ENCODE results near the gene ITIH4. TPM values are rescaled to one million over a fixed set of nuclear protein-coding genes. Genes with fewer than 3 reads are reported as not detected.

The ITIH4 gene
- total RNA-seq, 2 experiments from 2014 or later, result 18.0 to 24.9 TPM

DNA sequence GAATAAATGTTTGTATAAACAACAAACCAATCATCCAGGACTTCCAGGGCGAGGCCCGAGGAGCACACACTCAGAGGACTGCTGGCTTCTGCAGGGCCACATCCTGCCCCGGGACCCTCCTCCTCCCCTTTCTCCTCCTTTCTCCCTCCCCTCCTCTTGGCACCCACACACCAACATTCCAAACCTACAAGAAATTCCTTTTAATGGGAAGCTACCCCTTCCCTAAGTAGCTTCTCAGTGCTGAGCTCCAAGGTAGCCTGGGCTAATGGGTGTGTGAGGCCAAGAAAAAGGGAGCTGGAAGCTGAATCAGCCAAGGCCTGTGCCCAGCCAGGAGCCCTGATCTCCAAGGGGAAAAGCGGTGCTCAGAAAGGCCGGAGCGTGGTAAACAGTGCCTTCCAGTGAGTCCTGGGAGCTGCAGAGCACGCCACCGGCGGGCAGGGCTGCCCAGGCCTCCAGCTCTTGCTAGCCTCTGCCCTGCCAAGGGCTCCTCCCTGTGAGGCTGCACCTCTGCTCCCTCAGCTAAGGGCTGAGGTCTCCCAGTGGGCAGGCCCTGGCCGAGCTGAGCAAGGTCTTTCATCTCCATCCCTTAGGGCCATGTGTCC, 32.0 kb downstream of the ITIH4 start:
- DNase-seq (no peak), ATAC-seq (no peak)
- Mint-ChIP-seq H3K4me1 (no peaks in the 10 kb centered on the region), H3K27me3 (no peaks in the 10 kb centered on the region), H3K9me3 (ENCODE audit: low read depth) (no peaks in the 10 kb centered on the region), H3K36me3 (no peaks in the 10 kb centered on the region), H3K27ac (no peak overlapping the region), H3K4me3 (no peak overlapping the region)
- CTCF ChIA-PET, result interaction anchor here (0.7 to 1.6 kb wide), 4 partner anchors 11 to 106 kb away, joined by 3 to 8 read pairs (median 5); no protein-coding TSS in a partner anchor

DNA sequence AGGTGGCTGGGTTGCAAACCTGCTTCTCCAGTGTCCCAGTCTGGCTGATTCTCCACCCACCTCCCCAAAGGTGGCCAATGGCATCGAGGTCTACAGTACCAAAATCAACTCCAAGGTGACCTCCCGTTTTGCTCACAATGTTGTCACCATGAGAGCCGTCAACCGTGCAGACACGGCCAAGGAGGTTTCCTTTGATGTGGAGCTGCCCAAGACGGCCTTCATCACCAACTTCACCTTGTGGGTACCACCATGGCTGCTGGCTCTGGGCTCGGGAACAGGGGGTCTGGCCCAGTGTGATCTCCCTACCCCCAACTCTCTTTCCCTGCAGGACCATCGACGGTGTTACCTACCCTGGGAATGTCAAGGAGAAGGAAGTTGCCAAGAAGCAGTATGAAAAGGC, 34.1 kb downstream of the ITIH4 start:
- Mint-ChIP-seq H3K4me3 (no peak overlapping the region), H3K36me3 (no peaks in the 10 kb centered on the region), H3K4me1 (no peaks in the 10 kb centered on the region), H3K27me3 (no peaks in the 10 kb centered on the region), H3K27ac (no peak overlapping the region), H3K9me3 (ENCODE audit: low read depth) (no peaks in the 10 kb centered on the region)
- CTCF ChIA-PET, result no interaction called here
- ATAC-seq, result no peak
- DNase-seq, result no peak

DNA sequence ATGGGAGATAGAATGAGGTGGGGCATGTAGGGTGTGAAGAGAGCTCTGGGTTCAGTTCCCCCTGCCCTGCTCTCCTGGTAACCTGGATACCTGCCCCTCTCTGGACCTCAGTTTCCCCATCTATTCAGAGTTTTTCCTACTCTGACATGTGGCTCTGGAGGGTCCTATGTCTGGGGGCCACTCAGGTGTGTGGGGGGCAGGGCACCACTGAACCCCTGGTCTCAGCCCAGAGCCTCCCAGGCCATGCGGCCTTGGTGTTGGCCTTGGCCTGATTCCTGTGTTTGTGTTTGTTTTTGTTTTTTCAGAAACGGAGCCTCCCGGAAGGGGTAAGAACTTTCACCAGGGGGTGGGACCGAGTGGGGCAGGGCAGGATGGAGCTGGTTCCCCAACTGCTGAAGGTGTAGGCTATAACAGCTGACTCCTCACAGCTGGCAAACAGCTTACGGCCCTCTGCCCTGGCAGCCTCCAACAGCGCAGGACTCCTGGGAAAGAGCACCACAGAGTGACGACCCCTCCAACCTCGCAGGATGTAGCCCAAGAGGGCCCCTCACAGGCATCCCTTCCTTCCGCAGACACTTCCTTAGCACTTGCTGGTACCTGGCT, 35.1 kb downstream of the ITIH4 start:
- Mint-ChIP-seq H3K36me3 (no peaks in the 10 kb centered on the region), H3K4me1 (no peaks in the 10 kb centered on the region), H3K4me3 (no peak overlapping the region), H3K27ac (no peak overlapping the region), H3K9me3 (ENCODE audit: low read depth) (no peaks in the 10 kb centered on the region), H3K27me3 (no peaks in the 10 kb centered on the region)
- DNase-seq (no peak), ATAC-seq (no peak)
- CTCF ChIA-PET, result no interaction called here

DNA sequence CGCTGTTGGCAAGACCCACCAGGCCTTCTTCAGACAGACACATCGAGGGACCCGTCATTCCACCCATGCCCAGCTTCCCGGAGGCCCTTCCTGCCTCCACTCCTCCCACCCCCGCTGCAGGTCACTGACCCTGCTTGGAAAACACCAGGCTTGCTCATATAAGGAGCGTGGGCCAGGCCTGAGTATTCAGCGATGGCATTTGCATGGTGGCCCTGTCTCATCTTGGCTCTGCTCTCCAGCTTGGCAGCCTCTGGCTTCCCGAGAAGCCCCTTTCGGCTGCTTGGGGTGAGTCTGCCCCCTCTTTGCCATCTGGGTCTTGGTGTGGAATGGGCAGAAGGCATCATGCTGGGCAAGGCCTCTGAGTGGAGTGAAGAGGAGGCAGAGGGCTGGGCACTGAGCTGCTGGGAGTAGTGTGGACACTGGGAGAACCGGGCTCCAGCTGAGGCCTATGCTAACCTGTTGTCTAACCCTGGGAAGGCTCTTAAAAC, 35.8 kb downstream of the ITIH4 start, which contains the start of gene ITIH3:
Gene ITIH3, plus strand, starts transcription at position 185 of the 488 bp plus-strand sequence. Its CDS starts 8 bp downstream, at position 193.
- CTCF ChIA-PET, result no interaction called here
- H3K9me3 Mint-ChIP-seq (ENCODE audit: low read depth), result no peaks in the 10 kb centered on the region
- no peak within 1 kb of the TSS for H3K27ac Mint-ChIP-seq
- H3K27me3 Mint-ChIP-seq, result no peaks in the 10 kb centered on the region
- ATAC-seq (no peak), DNase-seq (no peak)
- no peaks in the 10 kb centered on the region for H3K36me3 Mint-ChIP-seq
- no peak within 1 kb of the TSS for H3K4me3 Mint-ChIP-seq
- no peaks in the 10 kb centered on the region for H3K4me1 Mint-ChIP-seq

DNA sequence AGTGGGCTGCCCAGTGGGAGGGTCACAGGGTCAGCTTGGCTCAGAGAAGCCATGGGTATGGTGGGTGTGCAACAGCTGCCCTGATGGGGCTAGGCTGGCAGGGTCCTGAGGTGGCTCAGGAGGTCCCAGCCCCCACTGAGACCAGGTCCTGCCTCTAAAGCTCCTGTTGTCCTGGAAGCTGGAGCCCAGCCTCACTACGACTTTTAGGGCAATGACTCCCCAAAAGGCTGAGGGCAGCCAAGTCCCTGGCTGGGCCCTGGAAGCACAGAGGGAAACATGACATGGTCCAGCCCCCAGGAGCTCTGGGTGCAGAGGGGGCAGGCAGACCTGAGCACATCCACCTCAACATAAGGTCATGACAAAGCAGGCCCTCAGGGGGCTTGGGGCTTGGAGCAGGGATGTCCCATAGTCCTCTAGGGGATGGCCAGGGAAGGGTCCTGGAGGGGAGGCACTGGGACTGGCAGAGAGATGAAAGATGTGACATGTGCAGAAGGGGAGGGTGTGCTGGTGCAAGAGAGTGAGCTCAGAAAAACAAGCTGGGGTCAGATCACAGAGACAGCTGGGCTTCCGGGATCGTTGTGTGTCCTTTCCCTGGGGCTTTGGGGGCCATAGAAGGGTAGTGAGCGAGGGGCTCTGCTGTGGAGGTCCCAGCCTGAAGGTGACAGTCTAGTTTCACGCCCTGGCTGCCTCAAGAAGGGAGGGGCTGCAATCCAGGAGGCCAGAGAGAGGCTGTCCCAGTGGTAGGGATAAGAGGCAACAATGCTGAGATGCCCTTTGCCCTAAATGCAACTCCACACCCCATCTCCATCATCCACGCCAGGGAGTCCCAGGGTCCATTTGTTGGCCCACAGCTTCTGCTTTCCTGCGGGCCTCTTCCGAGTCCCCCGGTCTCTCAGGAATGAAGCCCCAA, 36.5 kb downstream of the ITIH4 start:
- no peaks in the 10 kb centered on the region for H3K27me3 Mint-ChIP-seq
- no peaks in the 10 kb centered on the region for H3K4me1 Mint-ChIP-seq
- no peaks in the 10 kb centered on the region for H3K36me3 Mint-ChIP-seq
- no peaks in the 10 kb centered on the region for H3K9me3 Mint-ChIP-seq (ENCODE audit: low read depth)
- ATAC-seq (no peak), DNase-seq (no peak)
- H3K4me3 Mint-ChIP-seq, result no peak overlapping the region
- CTCF ChIA-PET, result interaction anchor here (0.5 kb wide), 1 partner anchor 114 kb away, joined by 3 read pairs; no protein-coding TSS in a partner anchor
- H3K27ac Mint-ChIP-seq, result no peak overlapping the region

DNA sequence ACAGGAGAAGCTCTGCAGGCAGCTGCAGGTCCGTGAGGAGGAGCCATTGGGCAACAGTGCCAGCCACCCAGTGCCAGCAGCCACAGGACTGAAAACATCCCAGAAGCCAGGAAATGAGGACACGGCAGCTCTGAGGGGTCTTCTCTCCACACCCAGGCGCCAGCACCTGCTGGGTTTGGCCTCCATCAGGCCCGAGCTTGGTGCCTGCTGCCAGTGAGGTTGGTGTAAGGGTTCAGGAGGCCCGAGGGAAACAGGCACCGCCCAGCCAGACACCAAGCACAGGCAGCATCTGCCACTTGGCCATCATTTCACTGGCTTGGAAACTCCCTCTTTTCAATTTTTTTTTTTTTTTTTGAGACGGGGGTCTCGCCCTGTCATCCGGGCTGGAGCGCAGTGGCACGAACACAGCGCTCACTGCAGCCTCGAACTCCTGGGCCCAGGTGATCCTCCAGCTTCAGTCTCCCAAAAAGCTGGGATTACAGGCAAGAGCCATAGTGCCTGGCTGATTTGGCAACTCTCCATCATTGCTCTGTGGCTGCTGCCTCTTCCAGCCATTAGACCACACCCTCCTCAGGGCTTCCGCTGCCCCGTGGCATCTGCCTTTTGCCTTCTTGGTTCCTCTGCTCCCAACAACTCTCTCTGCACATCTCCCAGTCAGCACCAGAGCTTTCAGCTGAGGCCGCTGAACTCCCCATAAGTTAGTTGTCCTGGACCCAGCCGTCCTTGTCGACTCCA, 37.3 kb downstream of the ITIH4 start:
- Mint-ChIP-seq H3K27ac (no peak overlapping the region), H3K36me3 (no peaks in the 10 kb centered on the region), H3K27me3 (no peaks in the 10 kb centered on the region), H3K9me3 (ENCODE audit: low read depth) (no peaks in the 10 kb centered on the region), H3K4me3 (no peak overlapping the region), H3K4me1 (no peaks in the 10 kb centered on the region)
- CTCF ChIA-PET, result interaction anchor here (0.7 kb wide), 1 partner anchor 41 kb away, joined by 3 read pairs; no protein-coding TSS in a partner anchor
- ATAC-seq (no peak), DNase-seq (no peak)

- CTCF ChIA-PET, result interaction anchor here (0.7 kb wide), 1 partner anchor 42 kb away, joined by 3 read pairs; no protein-coding TSS in a partner anchor
- Mint-ChIP-seq H3K9me3 (ENCODE audit: low read depth) (no peaks in the 10 kb centered on the region), H3K4me3 (no peak overlapping the region), H3K27me3 (no peaks in the 10 kb centered on the region), H3K4me1 (no peaks in the 10 kb centered on the region), H3K27ac (no peak overlapping the region), H3K36me3 (no peaks in the 10 kb centered on the region)
- DNase-seq, result no peak
- ATAC-seq, result no peak
Measured at GRCh38 chr3:52792413-52792812, 38.1 kb downstream of the ITIH4 start.

GRCh38 chr3:52791928-52792327, 38.5 kb downstream of the ITIH4 start:
- no peak overlapping the region for H3K4me3 Mint-ChIP-seq
- DNase-seq (no peak), ATAC-seq (no peak)
- H3K4me1 Mint-ChIP-seq, result no peaks in the 10 kb centered on the region
- no peaks in the 10 kb centered on the region for H3K9me3 Mint-ChIP-seq (ENCODE audit: low read depth)
- H3K27me3 Mint-ChIP-seq, result no peaks in the 10 kb centered on the region
- no peaks in the 10 kb centered on the region for H3K36me3 Mint-ChIP-seq
- CTCF ChIA-PET, result no interaction called here
- no peak overlapping the region for H3K27ac Mint-ChIP-seq

DNA sequence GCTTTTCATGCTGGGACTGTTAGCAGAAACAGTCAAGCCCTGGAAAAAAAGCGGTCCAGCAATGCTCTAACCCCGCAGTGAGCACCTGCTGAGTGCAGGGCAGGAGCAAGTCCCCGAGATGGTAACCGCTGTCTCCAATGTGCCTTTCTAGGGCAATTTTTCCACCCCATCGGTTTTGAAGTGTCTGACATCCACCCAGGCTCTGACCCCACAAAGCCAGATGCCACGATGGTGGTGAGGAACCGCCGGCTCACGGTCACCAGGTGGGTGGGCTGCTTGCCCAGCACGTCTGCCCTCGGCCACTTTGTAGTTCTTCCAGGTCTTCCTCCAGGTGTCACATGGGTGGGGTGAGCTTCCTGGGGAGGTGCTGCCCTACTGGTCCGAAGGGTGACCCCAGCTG, 39.1 kb downstream of the ITIH4 start:
- no peak overlapping the region for H3K4me3 Mint-ChIP-seq
- CTCF ChIA-PET, result no interaction called here
- no peak for DNase-seq
- H3K36me3 Mint-ChIP-seq, result no peaks in the 10 kb centered on the region
- no peaks in the 10 kb centered on the region for H3K4me1 Mint-ChIP-seq
- no peaks in the 10 kb centered on the region for H3K9me3 Mint-ChIP-seq (ENCODE audit: low read depth)
- no peak for ATAC-seq
- no peaks in the 10 kb centered on the region for H3K27me3 Mint-ChIP-seq
- no peak overlapping the region for H3K27ac Mint-ChIP-seq

DNA sequence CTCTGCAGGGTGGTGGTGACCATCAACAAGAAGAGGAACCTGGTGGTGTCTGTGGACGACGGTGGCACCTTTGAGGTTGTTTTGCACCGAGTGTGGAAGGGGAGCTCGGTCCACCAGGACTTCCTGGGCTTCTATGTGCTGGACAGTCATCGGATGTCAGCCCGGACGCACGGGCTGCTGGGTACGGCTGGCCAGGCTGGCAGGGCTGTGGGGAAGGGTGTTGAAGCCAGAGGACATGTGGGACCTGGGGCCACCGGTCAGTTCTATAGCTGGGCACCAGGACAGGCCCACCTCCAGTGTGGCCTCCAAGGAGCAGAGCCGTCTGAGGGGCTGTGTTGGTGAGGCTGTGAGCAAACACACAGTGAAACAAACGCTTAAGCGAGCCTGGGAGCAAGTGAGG, 39.7 kb downstream of the ITIH4 start:
- H3K36me3 Mint-ChIP-seq, result no peaks in the 10 kb centered on the region
- no peaks in the 10 kb centered on the region for H3K9me3 Mint-ChIP-seq (ENCODE audit: low read depth)
- no peak overlapping the region for H3K27ac Mint-ChIP-seq
- no peaks in the 10 kb centered on the region for H3K4me1 Mint-ChIP-seq
- CTCF ChIA-PET, result interaction anchor here (1.3 kb wide), 1 partner anchor 9 kb away, joined by 3 read pairs; no protein-coding TSS in a partner anchor
- H3K27me3 Mint-ChIP-seq, result no peaks in the 10 kb centered on the region
- ATAC-seq, result no peak
- no peak for DNase-seq
- no peak overlapping the region for H3K4me3 Mint-ChIP-seq

- DNase-seq (no peak), ATAC-seq (no peak)
- H3K9me3 Mint-ChIP-seq (ENCODE audit: low read depth), result no peaks in the 10 kb centered on the region
- H3K27me3 Mint-ChIP-seq, result no peaks in the 10 kb centered on the region
- no peak overlapping the region for H3K4me3 Mint-ChIP-seq
- H3K36me3 Mint-ChIP-seq, result no peaks in the 10 kb centered on the region
- H3K27ac Mint-ChIP-seq, result no peak overlapping the region
- CTCF ChIA-PET, result interaction anchor here (1.3 kb wide), 1 partner anchor 9 kb away, joined by 3 read pairs; no protein-coding TSS in a partner anchor
- no peaks in the 10 kb centered on the region for H3K4me1 Mint-ChIP-seq
Measured at GRCh38 chr3:52790337-52790736, 40.1 kb downstream of the ITIH4 start.

GRCh38 chr3:52789746-52790040, 40.8 kb downstream of the ITIH4 start:
- Mint-ChIP-seq H3K9me3 (ENCODE audit: low read depth) (no peaks in the 10 kb centered on the region), H3K36me3 (no peaks in the 10 kb centered on the region), H3K4me1 (no peaks in the 10 kb centered on the region), H3K27me3 (no peaks in the 10 kb centered on the region), H3K4me3 (no peak overlapping the region), H3K27ac (no peak overlapping the region)
- ATAC-seq (no peak), DNase-seq (no peak)
- CTCF ChIA-PET, result interaction anchor here (1.3 kb wide), 1 partner anchor 10 kb away, joined by 3 read pairs; no protein-coding TSS in a partner anchor
